Hepatocyte (in vitro differentiated cells): Measurements from ENCODE around the gene ZNF789. TPM values are rescaled to one million over a fixed set of nuclear protein-coding genes. Genes with fewer than 3 reads are reported as not detected.
A peak's percentile ranks its signal among the peaks of the same experiment; 100 is the strongest.

Experiments
- DNase-seq: peaks from one replicate; pipeline ENCODE4 v3.0.0-alpha.2; 2016; ENCODE audit warnings: low spot score
- H2AFZ ChIP-seq: fragments of 200-600 bp; sonication (generic); 2 replicates; pipeline ENCODE4 v1.6.0; 2016; ENCODE audit warnings: antibody characterized with exemption, mild to moderate bottlenecking
- H3K27ac ChIP-seq: fragments of 200-600 bp; sonication (generic); 2 replicates; pipeline ENCODE4 v1.5.1; 2016; ENCODE audit warnings: mild to moderate bottlenecking
- H3K27me3 ChIP-seq: fragments of 200-600 bp; sonication (generic); 2 replicates; pipeline ENCODE4 v1.6.1; 2016
- H3K36me3 ChIP-seq: fragments of 200-600 bp; sonication (generic); replicated peaks from 2 replicates; pipeline ENCODE4 v1.5.1; 2016; ENCODE audit warnings: low read depth; ENCODE audit not compliant: insufficient read depth
- H3K4me1 ChIP-seq: fragments of 200-600 bp; sonication (generic); 2 replicates; pipeline ENCODE4 v1.5.1; 2016; ENCODE audit warnings: mild to moderate bottlenecking, moderate library complexity; ENCODE audit not compliant: insufficient read depth
- H3K4me2 ChIP-seq: fragments of 200-600 bp; sonication (generic); 2 replicates; pipeline ENCODE4 v1.6.0; 2016
- H3K4me3 ChIP-seq: fragments of 200-600 bp; sonication (generic); 2 replicates; pipeline ENCODE4 v1.5.1; 2016; ENCODE audit warnings: mild to moderate bottlenecking
- H3K79me2 ChIP-seq: fragments of 200-600 bp; sonication (generic); 2 replicates; pipeline ENCODE4 v1.6.0; 2017; ENCODE audit warnings: mild to moderate bottlenecking
- H3K9me2 ChIP-seq: fragments of 200-600 bp; sonication (generic); replicated peaks from 2 replicates; pipeline ENCODE4 v1.6.0; 2017; ENCODE audit warnings: mild to moderate bottlenecking; ENCODE audit not compliant: insufficient read depth
- H3K9me3 ChIP-seq: fragments of 200-600 bp; sonication (generic); 2 replicates; pipeline ENCODE4 v1.5.1; 2016; ENCODE audit warnings: low read depth, mild to moderate bottlenecking
- H4K20me1 ChIP-seq: fragments of 200-600 bp; sonication (generic); 2 replicates; pipeline ENCODE4 v1.6.0; 2016; ENCODE audit warnings: mild to moderate bottlenecking; ENCODE audit not compliant: insufficient read depth, poor library complexity, severe bottlenecking
- EZH2 ChIP-seq: fragments of 200-600 bp; sonication (generic); IDR thresholded peaks from 2 replicates; pipeline ENCODE4 v1.6.1; 2016; ENCODE audit warnings: antibody characterized with exemption, mild to moderate bottlenecking, borderline replicate concordance
- EZH2phosphoT487 ChIP-seq: fragments of 200-600 bp; sonication (generic); IDR thresholded peaks from one replicate; pipeline ENCODE4 v1.6.1; 2018; ENCODE audit warnings: antibody characterized with exemption, mild to moderate bottlenecking, low read depth, moderate library complexity; ENCODE audit not compliant: unreplicated experiment, severe bottlenecking
- WGBS: methylation state at CpG from one replicate; pipeline ENCODE4 v1.1.6; 2016; ENCODE audit warnings: low lambda C conversion rate; ENCODE audit errors: missing lambda C conversion rate; 5-methylcytosine and 5-hydroxymethylcytosine counted together
- polyA plus RNA-seq: library from polyadenylated mRNA; unstranded; fragments of >200 nt; fragmentation: Nextera tagmentation; extraction: Ambion mirVana; gene quantifications from 2 replicates; pipeline ENCODE4 v1.2.1, GENCODE V29; 2016
- total RNA-seq: library from RNA; depleted of rRNA; stranded (reverse); fragments of >200 nt; gene quantifications from 2 replicates; pipeline ENCODE4 v1.2.3, GENCODE V29; 2014
- TF ChIP-seq, protein P1 (sequence below): fragments of 200-600 bp; sonication (generic); IDR thresholded peaks from 2 replicates; pipeline ENCODE4 v1.5.1; 2016; ENCODE audit warnings: antibody characterized with exemption, mild to moderate bottlenecking; ENCODE audit not compliant: poor library complexity

The ZNF789 gene
- 7.0 and 11.3 TPM in 2 replicates for total RNA-seq
- polyA plus RNA-seq, result 5.5 and 8.1 TPM in 2 replicates

GRCh38 chr7:99472561-99473314 is at the start of gene ZNF789:
Gene ZNF789 (plus strand): TSS chr7:99472890. CDS start chr7:99476457, 3,567 bp downstream.
- Histone ChIP-seq H4K20me1 (no peaks in the 10 kb centered on the region), H3K4me1 (peaks cover 7% of the 10 kb centered on the region), H3K4me3 (peak within 1 kb of the TSS; percentile 65), H3K79me2 (peaks cover 45% of the 10 kb centered on the region), H3K27me3 (no peaks in the 10 kb centered on the region), H3K27ac (peak within 1 kb of the TSS; percentile 94), H3K9me3 (no peaks in the 10 kb centered on the region), H2AFZ (peak within 1 kb of the TSS; percentile 73), H3K36me3 (no peaks in the 10 kb centered on the region), H3K9me2 (no peaks in the 10 kb centered on the region), H3K4me2 (peak within 1 kb of the TSS; percentile 80)
- DNase-seq, result peak; percentile 99
- TF ChIP-seq EZH2phosphoT487 (no peak), EZH2 (no peak)
- TF ChIP-seq, protein P1, sequence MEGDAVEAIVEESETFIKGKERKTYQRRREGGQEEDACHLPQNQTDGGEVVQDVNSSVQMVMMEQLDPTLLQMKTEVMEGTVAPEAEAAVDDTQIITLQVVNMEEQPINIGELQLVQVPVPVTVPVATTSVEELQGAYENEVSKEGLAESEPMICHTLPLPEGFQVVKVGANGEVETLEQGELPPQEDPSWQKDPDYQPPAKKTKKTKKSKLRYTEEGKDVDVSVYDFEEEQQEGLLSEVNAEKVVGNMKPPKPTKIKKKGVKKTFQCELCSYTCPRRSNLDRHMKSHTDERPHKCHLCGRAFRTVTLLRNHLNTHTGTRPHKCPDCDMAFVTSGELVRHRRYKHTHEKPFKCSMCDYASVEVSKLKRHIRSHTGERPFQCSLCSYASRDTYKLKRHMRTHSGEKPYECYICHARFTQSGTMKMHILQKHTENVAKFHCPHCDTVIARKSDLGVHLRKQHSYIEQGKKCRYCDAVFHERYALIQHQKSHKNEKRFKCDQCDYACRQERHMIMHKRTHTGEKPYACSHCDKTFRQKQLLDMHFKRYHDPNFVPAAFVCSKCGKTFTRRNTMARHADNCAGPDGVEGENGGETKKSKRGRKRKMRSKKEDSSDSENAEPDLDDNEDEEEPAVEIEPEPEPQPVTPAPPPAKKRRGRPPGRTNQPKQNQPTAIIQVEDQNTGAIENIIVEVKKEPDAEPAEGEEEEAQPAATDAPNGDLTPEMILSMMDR, result no peak
- WGBS, result under 1% methylated on average over 56 of the region's 56 CpGs

DNA sequence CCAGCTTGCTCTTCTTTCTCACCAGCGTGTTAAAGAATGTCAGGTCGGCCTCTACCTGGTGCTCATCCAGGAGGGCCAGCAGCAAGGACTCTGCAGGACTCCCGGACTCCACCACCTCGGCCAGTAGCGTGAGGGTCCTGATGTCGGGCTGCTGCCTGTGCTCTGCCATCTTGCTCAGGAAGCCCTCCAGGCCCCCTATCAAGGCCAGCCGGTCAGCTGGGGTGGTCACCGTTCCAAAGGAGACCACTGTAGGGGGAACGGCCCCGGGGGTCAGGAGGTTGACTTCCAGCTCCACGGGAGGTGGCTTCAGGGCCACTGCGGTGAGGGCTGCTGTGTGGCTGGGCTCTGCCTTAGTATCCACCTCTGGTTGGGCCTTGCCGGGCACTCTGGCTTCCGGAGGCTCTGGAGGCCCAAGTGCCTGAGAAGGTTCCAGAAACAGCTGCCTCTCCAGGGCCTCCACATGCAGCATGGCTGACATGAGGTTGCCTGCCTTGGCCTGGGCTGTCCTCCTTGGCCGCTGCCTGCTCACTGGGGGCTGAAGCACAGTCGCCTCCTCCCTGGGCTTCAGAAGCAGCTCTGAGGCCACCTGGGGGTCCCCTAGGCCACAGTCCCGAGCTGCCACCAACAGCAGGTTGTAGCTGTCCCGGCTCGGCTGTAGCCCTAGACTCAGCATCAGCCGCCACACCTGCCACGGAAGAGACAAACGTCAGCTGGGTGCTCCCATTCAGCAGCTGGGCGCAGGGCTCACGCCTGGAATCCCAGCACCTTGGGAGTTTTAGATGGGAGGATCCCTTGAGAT is 47.6 kb upstream of the ZNF789 start:
- H3K27ac ChIP-seq, result no peak overlapping the region
- no peak for DNase-seq
- H3K9me2 ChIP-seq, result no peaks in the 10 kb centered on the region
- no peaks in the 10 kb centered on the region for H3K79me2 ChIP-seq
- no peak overlapping the region for H3K4me2 ChIP-seq
- no peaks in the 10 kb centered on the region for H3K9me3 ChIP-seq
- H3K27me3 ChIP-seq, result no peaks in the 10 kb centered on the region
- H4K20me1 ChIP-seq, result no peaks in the 10 kb centered on the region
- H2AFZ ChIP-seq, result no peak overlapping the region
- no peaks in the 10 kb centered on the region for H3K36me3 ChIP-seq
- no peak overlapping the region for H3K4me3 ChIP-seq
- TF ChIP-seq EZH2 (no peak), EZH2phosphoT487 (no peak)
- TF ChIP-seq, protein P1, result no peak
- no peaks in the 10 kb centered on the region for H3K4me1 ChIP-seq
- WGBS, result 97% methylated on average over 24 of the region's 24 CpGs

- no peak overlapping the region for H3K27ac ChIP-seq
- TF ChIP-seq EZH2phosphoT487, result no peak
- no peak for TF ChIP-seq EZH2
- DNase-seq, result no peak
- peaks cover 10% of the 10 kb centered on the region for H3K79me2 ChIP-seq
- no peak overlapping the region for H3K4me3 ChIP-seq
- no peaks in the 10 kb centered on the region for H3K36me3 ChIP-seq
- H3K9me2 ChIP-seq, result no peaks in the 10 kb centered on the region
- H3K4me2 ChIP-seq, result no peak overlapping the region
- no peaks in the 10 kb centered on the region for H4K20me1 ChIP-seq
- peaks cover 23% of the 10 kb centered on the region for H3K4me1 ChIP-seq
- no peak overlapping the region for H2AFZ ChIP-seq
- no peaks in the 10 kb centered on the region for H3K9me3 ChIP-seq
- WGBS, result 94% methylated on average over 10 of the region's 10 CpGs
- no peaks in the 10 kb centered on the region for H3K27me3 ChIP-seq
Observed at GRCh38 chr7:99428972-99429566, 43.6 kb upstream of the ZNF789 start.
